Liver (tissue), 3 donors: ENCODE measurements around the gene KCNA1.

ENCODE experiments used
- CTCF ChIP-seq: fragments of 150-350 bp; IDR thresholded peaks from 2 replicates; pipeline ENCODE4 v1.5.1; 2017; ENCODE audit warnings: improper control_type of control experiment, low read depth, low read length; ENCODE audit not compliant: missing input control
- GABPA ChIP-seq, 2 donors: IDR thresholded peaks in 1 of 2; conservative IDR thresholded peaks in 1 of 2; 2 replicates each; pipeline ENCODE4 v1.6.1; 2016; ENCODE audit warnings: antibody characterized with exemption in 2 of 2, mild to moderate bottlenecking in 1 of 2, moderate library complexity in 1 of 2
- JUND ChIP-seq, 2 donors: IDR thresholded peaks; 2 replicates each; pipeline ENCODE4 v1.6.1; 2016; ENCODE audit warnings: antibody characterized with exemption in 2 of 2
- MAX ChIP-seq: IDR thresholded peaks from 2 replicates; pipeline ENCODE4 v1.6.1; 2016; ENCODE audit warnings: antibody characterized with exemption
- REST ChIP-seq: IDR thresholded peaks from 2 replicates; pipeline ENCODE4 v1.6.1; 2016; ENCODE audit warnings: antibody characterized with exemption, mild to moderate bottlenecking
- TAF1 ChIP-seq: conservative IDR thresholded peaks from 2 replicates; pipeline ENCODE4 v1.6.1; 2016; ENCODE audit warnings: antibody characterized with exemption, mild to moderate bottlenecking
- donor health status: healthy.
- donor health status: healthy.

- TF ChIP-seq CTCF: no peak
- no peak for TF ChIP-seq MAX
- no peak for TF ChIP-seq REST
- TF ChIP-seq TAF1: no peak
- no peak for TF ChIP-seq JUND (IDR thresholded peaks at IDR 0.05)
- no peak for TF ChIP-seq GABPA (IDR thresholded peaks at IDR 0.05 in 1 of 2, conservative IDR thresholded peaks at IDR 0.05 in 1 of 2)
Measured at GRCh38 chr12:4956054-4956453, 46.3 kb downstream of the KCNA1 start.
